Activated CD4-positive, alpha-beta T cell treated with anti-CD3 and anti-CD28 coated beads for 1 hour (primary cell): Measurements from ENCODE around the gene SH3BP2.

Experiments
- DNase-seq: peaks from one replicate; pipeline ENCODE4 v3.0.0-alpha.2; 2020

The SH3BP2 gene

GRCh38 chr4:2860391-2861348 is 67.8 kb downstream of the SH3BP2 start:
- no peak for DNase-seq

GRCh38 chr4:2861631-2862436 is 68.9 kb downstream of the SH3BP2 start:
- no peak for DNase-seq

GRCh38 chr4:2862528-2862927 is 69.6 kb downstream of the SH3BP2 start:
- no peak for DNase-seq

- no peak for DNase-seq
These were observed 70.8 kb downstream of the SH3BP2 start for GRCh38 chr4:2863649-2864048.

GRCh38 chr4:2865196-2865780 is 72.4 kb downstream of the SH3BP2 start:
- no peak for DNase-seq

GRCh38 chr4:2866160-2866861 is 73.4 kb downstream of the SH3BP2 start:
- DNase-seq, result no peak

DNA sequence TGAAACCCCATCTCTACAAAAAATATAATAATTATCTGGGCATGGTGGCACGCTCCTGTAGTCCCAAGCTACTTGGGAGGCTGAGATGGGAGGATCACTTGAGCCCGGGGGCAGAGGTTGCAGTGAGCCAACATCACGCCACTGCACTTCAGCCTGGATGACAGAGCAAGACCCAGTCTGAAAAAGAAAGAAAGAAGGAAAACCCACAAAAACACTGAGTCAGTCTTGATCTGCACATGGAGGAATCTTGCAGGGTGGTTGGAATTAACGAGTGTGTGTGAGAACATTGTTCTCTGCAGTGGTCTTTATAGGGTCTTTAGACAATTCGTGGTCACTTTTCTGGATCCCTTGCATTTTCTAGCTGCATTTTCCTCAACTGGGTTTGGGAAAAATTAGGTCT is 74.0 kb downstream of the SH3BP2 start:
- DNase-seq, result no peak

DNA sequence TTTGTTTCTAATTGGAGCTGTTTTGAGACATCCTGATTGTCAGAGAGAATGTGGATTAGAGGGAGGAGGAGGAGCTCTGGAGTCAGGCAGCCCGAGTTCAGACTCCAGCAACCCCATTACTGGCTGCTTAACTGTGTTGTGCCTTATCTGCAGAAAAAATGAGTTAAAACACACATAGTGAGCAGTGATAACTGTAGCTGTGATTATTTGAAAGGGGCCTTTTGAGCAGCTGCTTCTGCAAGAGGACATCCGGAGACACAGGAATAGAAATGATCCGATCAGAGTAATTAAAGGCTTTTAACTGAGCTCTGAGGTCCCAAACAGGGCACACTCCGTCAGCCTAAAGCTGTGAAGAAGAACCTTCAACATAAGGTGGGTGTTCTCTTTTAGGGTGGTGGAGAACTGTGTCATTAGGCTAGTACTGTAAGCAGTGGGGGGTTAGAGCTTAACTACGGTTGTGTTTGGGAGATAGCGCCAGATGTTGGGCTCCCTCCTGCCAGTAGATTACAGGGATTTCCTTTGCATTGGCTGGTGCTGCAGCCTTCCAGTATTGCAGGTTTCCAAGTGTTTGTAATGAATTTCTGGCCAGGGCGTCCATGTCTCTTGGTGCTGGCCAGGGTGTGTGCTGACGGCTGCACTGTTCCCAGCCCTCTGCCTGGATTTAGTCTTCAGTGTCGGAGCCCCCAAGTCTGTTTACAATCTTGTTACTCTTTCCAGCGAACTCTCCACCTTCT is 75.0 kb downstream of the SH3BP2 start:
- DNase-seq, result no peak

- no peak for DNase-seq
These were observed 76.1 kb downstream of the SH3BP2 start for GRCh38 chr4:2868877-2869487.

DNA sequence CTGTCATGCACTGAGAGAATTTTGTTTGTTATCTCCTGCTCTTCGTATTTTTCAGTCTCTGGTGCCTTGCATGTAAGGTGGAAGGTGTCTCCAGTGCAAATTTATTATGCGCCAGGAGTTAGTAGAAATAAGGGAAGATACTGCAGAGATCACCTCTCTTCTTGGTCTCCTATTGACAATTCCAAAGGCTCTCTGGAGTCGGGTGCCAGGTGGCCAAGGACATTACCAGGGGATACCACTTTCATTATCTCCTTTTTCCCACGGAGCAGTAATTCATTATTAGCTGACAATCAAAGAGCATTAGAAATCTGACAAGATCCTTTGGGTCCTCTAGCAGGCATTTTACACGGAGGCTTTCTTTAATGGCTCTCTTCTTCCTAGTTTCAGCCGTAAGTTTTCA is 76.8 kb downstream of the SH3BP2 start:
- DNase-seq, result no peak

DNA sequence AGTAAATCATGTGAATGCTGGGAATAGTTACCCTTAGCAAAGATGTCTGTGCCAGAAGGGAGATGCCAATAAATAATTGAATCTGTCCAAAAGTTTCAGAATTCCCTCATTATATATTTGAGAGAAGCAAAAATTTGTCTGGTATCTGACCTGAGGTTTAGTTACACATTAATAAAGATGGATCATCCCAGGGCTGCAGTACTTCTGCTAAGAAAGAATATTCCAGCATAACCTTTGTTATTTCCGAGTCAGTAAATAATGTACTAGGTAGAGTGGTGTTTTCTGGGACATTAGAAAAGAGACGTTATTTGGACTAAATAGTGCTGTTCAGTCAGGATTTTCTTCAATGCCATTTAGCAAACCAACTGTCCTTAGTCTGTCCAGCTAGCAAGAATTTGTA is 77.2 kb downstream of the SH3BP2 start:
- DNase-seq, result no peak

GRCh38 chr4:2871466-2871865 is 78.6 kb downstream of the SH3BP2 start:
- no peak for DNase-seq

GRCh38 chr4:2871911-2872310 is 79.0 kb downstream of the SH3BP2 start:
- no peak for DNase-seq

- DNase-seq, result no peak
These were observed 80.4 kb downstream of the SH3BP2 start for GRCh38 chr4:2873329-2873728.

- DNase-seq, result no peak
These were observed 82.0 kb downstream of the SH3BP2 start for GRCh38 chr4:2874861-2875260.

GRCh38 chr4:2875556-2875955 is 82.7 kb downstream of the SH3BP2 start:
- DNase-seq, result no peak

- DNase-seq, result no peak
These were observed 85.5 kb downstream of the SH3BP2 start for GRCh38 chr4:2878346-2878745.

DNA sequence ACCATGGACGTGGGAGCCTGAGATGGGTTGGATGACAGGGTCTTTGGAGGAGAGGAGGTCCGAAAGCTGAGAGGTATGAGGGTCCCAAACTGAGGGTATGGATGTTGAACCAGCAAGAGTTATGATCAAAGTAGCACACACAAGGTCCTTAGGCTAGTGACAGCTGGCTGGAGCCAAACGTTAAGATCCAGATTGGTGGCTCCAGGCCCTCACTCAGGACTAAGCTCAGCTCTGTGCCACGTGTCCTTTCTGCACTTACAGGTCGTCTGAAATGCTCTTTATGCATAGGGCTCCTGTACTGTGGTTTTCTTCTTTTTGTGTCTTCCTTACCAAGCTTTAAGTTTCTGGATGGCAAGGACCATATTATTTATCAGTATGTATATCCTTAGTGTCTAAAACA is 86.1 kb downstream of the SH3BP2 start:
- DNase-seq, result no peak

DNA sequence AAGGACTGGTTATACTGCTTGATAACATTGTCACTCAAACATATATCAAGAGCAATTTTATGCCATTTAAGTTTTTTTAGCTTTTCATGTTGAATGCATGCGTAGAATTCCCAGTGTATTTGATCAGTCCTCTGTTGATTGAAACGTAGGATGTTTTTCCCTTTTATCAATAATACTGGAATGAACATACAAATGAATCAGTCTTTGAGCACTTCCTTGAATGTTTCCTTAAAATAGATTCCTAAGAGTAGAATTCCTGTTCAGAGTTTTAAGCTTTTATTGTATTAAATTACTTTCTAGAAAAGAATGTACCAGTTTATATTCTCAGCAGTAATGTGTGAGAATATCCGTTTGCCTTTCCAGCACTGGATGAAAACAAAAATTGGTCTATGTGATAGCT is 88.5 kb downstream of the SH3BP2 start:
- DNase-seq, result no peak

GRCh38 chr4:2882341-2882740 is 89.5 kb downstream of the SH3BP2 start:
- no peak for DNase-seq

DNA sequence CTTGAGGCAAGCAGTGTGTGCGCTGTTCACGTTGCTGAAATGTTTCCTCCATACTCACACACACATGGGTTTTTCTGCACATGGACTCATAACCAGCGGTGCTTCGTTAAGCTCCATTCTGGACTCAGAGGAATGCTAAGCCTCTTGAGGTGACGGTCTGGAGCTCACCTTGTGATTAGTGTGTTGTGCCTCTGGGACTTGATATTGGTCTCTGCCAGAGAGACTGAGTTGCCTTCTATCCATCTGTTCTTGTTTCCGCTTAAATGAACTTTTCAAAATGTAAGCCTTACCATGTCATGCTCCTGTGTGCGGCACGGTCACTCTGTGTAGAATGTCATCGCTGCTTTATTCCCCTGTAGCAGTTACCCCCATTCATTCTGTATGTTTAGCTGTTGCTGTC is 93.3 kb downstream of the SH3BP2 start:
- no peak for DNase-seq

DNA sequence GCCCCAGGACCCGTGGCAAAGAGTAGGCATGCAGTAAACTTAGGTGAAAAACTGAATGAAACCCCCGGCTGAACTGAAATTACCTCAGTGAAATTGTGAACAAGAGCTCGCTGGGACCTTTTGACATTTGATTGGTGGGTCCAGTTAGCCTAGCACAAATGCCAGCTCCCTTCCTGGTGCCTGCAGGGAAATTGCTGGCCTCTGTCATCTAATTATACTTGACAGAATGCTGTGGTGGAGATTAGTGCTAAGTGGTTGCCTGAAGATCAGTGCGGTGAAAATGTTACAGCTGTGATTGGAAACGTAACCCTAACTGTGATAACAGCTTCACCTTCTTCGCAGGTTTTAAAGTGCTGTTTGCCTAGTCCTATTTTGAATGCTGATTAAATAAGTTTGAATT is 93.7 kb downstream of the SH3BP2 start:
- DNase-seq, result no peak
